ENCODE measurements around the gene PLEKHG2.

PLEKHG2 gene

GRCh38 chr19:39417463-39418181 is 5.2 kb downstream of the PLEKHG2 start:
- DNase-seq (ENCODE audit: low read depth in 2 of 2, low spot score in 1 of 2) = no peak

- no peak for DNase-seq (ENCODE audit: low read depth in 2 of 2, low spot score in 1 of 2)
These were observed 6.5 kb downstream of the PLEKHG2 start for GRCh38 chr19:39419003-39419402.

- no peak for DNase-seq (ENCODE audit: low read depth in 2 of 2, low spot score in 1 of 2)
These were observed 8.3 kb downstream of the PLEKHG2 start for GRCh38 chr19:39420769-39421168.

- DNase-seq (ENCODE audit: low read depth in 2 of 2, low spot score in 1 of 2) = no peak
These were observed 9.6 kb downstream of the PLEKHG2 start for GRCh38 chr19:39422020-39422419.

- DNase-seq (ENCODE audit: low read depth in 2 of 2, low spot score in 1 of 2) = no peak
These were observed 11.0 kb downstream of the PLEKHG2 start for GRCh38 chr19:39423258-39424086.

- DNase-seq (ENCODE audit: low read depth in 2 of 2, low spot score in 1 of 2) = no peak
These were observed 12.5 kb downstream of the PLEKHG2 start for GRCh38 chr19:39424934-39425333.

- no peak for DNase-seq (ENCODE audit: low read depth in 2 of 2, low spot score in 1 of 2)
These were observed 13.3 kb downstream of the PLEKHG2 start for GRCh38 chr19:39425744-39426143.

- DNase-seq (ENCODE audit: low read depth in 2 of 2, low spot score in 1 of 2) = no peak
These were observed 13.7 kb downstream of the PLEKHG2 start for GRCh38 chr19:39426170-39426569.

- no peak for DNase-seq (ENCODE audit: low read depth in 2 of 2, low spot score in 1 of 2)
These were observed 15.2 kb downstream of the PLEKHG2 start for GRCh38 chr19:39427707-39428106.

GRCh38 chr19:39428283-39429112 is 16.0 kb downstream of the PLEKHG2 start:
- DNase-seq (ENCODE audit: low read depth in 2 of 2, low spot score in 1 of 2) = no peak

GRCh38 chr19:39430675-39431593 is 18.5 kb downstream of the PLEKHG2 start:
- no peak for DNase-seq (ENCODE audit: low read depth in 2 of 2, low spot score in 1 of 2)

- no peak for DNase-seq (ENCODE audit: low read depth in 2 of 2, low spot score in 1 of 2)
These were observed 20.2 kb downstream of the PLEKHG2 start for GRCh38 chr19:39432677-39433025.

- DNase-seq (ENCODE audit: low read depth in 2 of 2, low spot score in 1 of 2) = no peak
These were observed 21.1 kb downstream of the PLEKHG2 start for GRCh38 chr19:39433480-39434079.

- no peak for DNase-seq (ENCODE audit: low read depth in 2 of 2, low spot score in 1 of 2)
These were observed 21.9 kb downstream of the PLEKHG2 start for GRCh38 chr19:39434123-39435076.

- DNase-seq (ENCODE audit: low read depth in 2 of 2, low spot score in 1 of 2) = peak; percentile 99
These were observed 23.3 kb downstream of the PLEKHG2 start, which contains the start of gene RPS16 for GRCh38 chr19:39435499-39436349. RPS16 (minus strand) TSS chr19:39435949; CDS start chr19:39435895, 54 bp downstream.

GRCh38 chr19:39436350-39436716 is 23.9 kb downstream of the PLEKHG2 start:
- DNase-seq (ENCODE audit: low read depth in 2 of 2, low spot score in 1 of 2) = no peak

- no peak for DNase-seq (ENCODE audit: low read depth in 2 of 2, low spot score in 1 of 2)
These were observed 25.9 kb downstream of the PLEKHG2 start for GRCh38 chr19:39438270-39438934.

Data from stimulated activated CD8-positive, alpha-beta memory T cell treated with anti-CD3 and anti-CD28 coated beads, Interleukin-4, amount 100 ng/mL, for 1 hour (primary cell).